H9 (cell line): ENCODE data around the gene PMAIP1. TPM values are rescaled to one million over a fixed set of nuclear protein-coding genes. Genes with fewer than 3 reads are reported as not detected.

Experiments used
- DNase-seq: peaks from one replicate; pipeline ENCODE4 v3.0.0-alpha.2; 2017
- H2AFZ ChIP-seq: one replicate; pipeline ENCODE4 v1.6.1; 2013; ENCODE audit warnings: mild to moderate bottlenecking, low read length, control low read depth, moderate library complexity
- H2AK5ac ChIP-seq: 2 replicates; pipeline ENCODE4 v1.6.1; 2013; ENCODE audit warnings: low read length, control low read depth, mixed read lengths; ENCODE audit not compliant: insufficient read length
- H2BK120ac ChIP-seq: one replicate; pipeline ENCODE4 v1.6.1; 2013; ENCODE audit warnings: low read depth, mild to moderate bottlenecking, low read length, control low read depth, inconsistent platforms; ENCODE audit not compliant: poor library complexity, severe bottlenecking
- H2BK12ac ChIP-seq: 2 replicates; pipeline ENCODE4 v1.6.1; 2013; ENCODE audit warnings: low read length, control low read depth, mixed read lengths, low read depth; ENCODE audit not compliant: insufficient read length
- H2BK15ac ChIP-seq: 2 replicates; pipeline ENCODE4 v1.6.1; 2013; ENCODE audit warnings: low read depth, low read length, control low read depth
- H2BK20ac ChIP-seq: one replicate; pipeline ENCODE4 v1.6.1; 2013; ENCODE audit warnings: low read depth, mild to moderate bottlenecking, low read length, control low read depth, inconsistent platforms; ENCODE audit not compliant: poor library complexity, severe bottlenecking
- H2BK5ac ChIP-seq: 2 replicates; pipeline ENCODE4 v1.6.1; 2013; ENCODE audit warnings: low read length, control low read depth, mixed read lengths; ENCODE audit not compliant: insufficient read length
- H3K14ac ChIP-seq: 2 replicates; pipeline ENCODE4 v1.6.1; 2013; ENCODE audit warnings: low read length, control low read depth; ENCODE audit not compliant: insufficient read depth
- H3K18ac ChIP-seq: 2 replicates; pipeline ENCODE4 v1.6.1; 2013; ENCODE audit warnings: low read depth, mild to moderate bottlenecking, mixed read lengths, low read length, control low read depth; ENCODE audit not compliant: insufficient read length
- H3K23ac ChIP-seq: 2 replicates; pipeline ENCODE4 v1.6.1; 2013; ENCODE audit warnings: low read length, control low read depth, mixed read lengths, low read depth; ENCODE audit not compliant: insufficient read length
- H3K23me2 ChIP-seq: 2 replicates; pipeline ENCODE4 v1.6.1; 2013; ENCODE audit warnings: low read depth, mild to moderate bottlenecking, mixed read lengths, low read length, control low read depth; ENCODE audit not compliant: insufficient read length, poor library complexity, severe bottlenecking
- H3K27ac ChIP-seq: 2 replicates; pipeline ENCODE4 v1.5.1; 2013; ENCODE audit warnings: low read length, control low read depth, mixed read lengths, low read depth; ENCODE audit not compliant: insufficient read length
- H3K27me3 ChIP-seq: 2 replicates; pipeline ENCODE4 v1.6.1; 2013; ENCODE audit warnings: low read length, control low read depth, inconsistent platforms; ENCODE audit not compliant: insufficient read depth
- H3K4ac ChIP-seq: 2 replicates; pipeline ENCODE4 v1.6.1; 2013; ENCODE audit warnings: low read depth, mild to moderate bottlenecking, control low read depth, inconsistent platforms, low read length, moderate library complexity
- H3K4me1 ChIP-seq: 2 replicates; pipeline ENCODE4 v1.6.1; 2013; ENCODE audit warnings: low read length, control low read depth, inconsistent platforms; ENCODE audit not compliant: insufficient read depth
- H3K4me2 ChIP-seq: 2 replicates; pipeline ENCODE4 v1.6.1; 2013; ENCODE audit warnings: low read length, control low read depth, mixed read lengths; ENCODE audit not compliant: insufficient read length, insufficient read depth
- H3K56ac ChIP-seq: 2 replicates; pipeline ENCODE4 v1.6.1; 2013; ENCODE audit warnings: low read depth, mild to moderate bottlenecking, mixed read lengths, low read length, control low read depth; ENCODE audit not compliant: insufficient read length
- H3K79me1 ChIP-seq: 2 replicates; pipeline ENCODE4 v1.6.1; 2013; ENCODE audit warnings: low read depth, mild to moderate bottlenecking, moderate library complexity, low read length, control low read depth, inconsistent platforms; ENCODE audit not compliant: insufficient read depth, poor library complexity, severe bottlenecking
- H3K79me2 ChIP-seq: 2 replicates; pipeline ENCODE4 v1.6.1; 2013; ENCODE audit warnings: low read length, control low read depth, inconsistent platforms; ENCODE audit not compliant: insufficient read depth
- H3K9ac ChIP-seq: 2 replicates; pipeline ENCODE4 v1.6.1; 2013; ENCODE audit warnings: low read length, control low read depth, mixed read lengths; ENCODE audit not compliant: insufficient read length; ENCODE audit errors: extremely low read depth
- H3K9me3 ChIP-seq: one replicate; pipeline ENCODE4 v1.6.1; 2013; ENCODE audit warnings: low read depth, low read length, inconsistent platforms; ENCODE audit not compliant: control insufficient read depth
- H3T11ph ChIP-seq: one replicate; pipeline ENCODE4 v1.6.1; 2013; ENCODE audit warnings: mild to moderate bottlenecking, low read length, control low read depth, inconsistent platforms
- H4K20me1 ChIP-seq: one replicate; pipeline ENCODE4 v1.6.1; 2013; ENCODE audit not compliant: control insufficient read depth, insufficient read length, insufficient read depth
- H4K5ac ChIP-seq: 2 replicates; pipeline ENCODE4 v1.6.1; 2013; ENCODE audit warnings: low read depth, mild to moderate bottlenecking, mixed read lengths, low read length, control low read depth; ENCODE audit not compliant: insufficient read length
- H4K8ac ChIP-seq: replicated peaks from 2 replicates; pipeline ENCODE4 v1.6.1; 2013; ENCODE audit warnings: low read length, control low read depth, mixed read lengths, low read depth; ENCODE audit not compliant: insufficient read length
- H4K91ac ChIP-seq: 2 replicates; pipeline ENCODE4 v1.6.1; 2013; ENCODE audit warnings: low read depth, mild to moderate bottlenecking, moderate library complexity, mixed read lengths, low read length, control low read depth; ENCODE audit not compliant: insufficient read length
- H3K27ac Mint-ChIP-seq, 3 experiments: 2 replicates in 2 of 3; 3 replicates in 1 of 3; pipeline ENCODE4 v1.8.0; 2020 to 2021; ENCODE audit warnings: mixed read lengths in 3 of 3, mild to moderate bottlenecking in 1 of 3, moderate library complexity in 1 of 3
- H3K27me3 Mint-ChIP-seq: 2 replicates; pipeline ENCODE4 v1.8.0; 2021; ENCODE audit warnings: low read depth, mild to moderate bottlenecking, moderate library complexity, mixed read lengths
- H3K36me3 Mint-ChIP-seq, 3 experiments: 2 replicates in 2 of 3; 3 replicates in 1 of 3; pipeline ENCODE4 v1.8.0; 2020 to 2021; ENCODE audit warnings: low read depth in 3 of 3, mixed read lengths in 3 of 3; ENCODE audit not compliant: insufficient read depth in 1 of 3
- H3K4me1 Mint-ChIP-seq, 2 experiments: 2 replicates each; pipeline ENCODE4 v1.8.0; 2020; ENCODE audit warnings: mixed read lengths in 2 of 2
- H3K4me3 Mint-ChIP-seq, 2 experiments: 2 replicates in 1 of 2; 3 replicates in 1 of 2; pipeline ENCODE4 v1.8.0; 2020 to 2021; ENCODE audit warnings: mild to moderate bottlenecking in 2 of 2, mixed read lengths in 2 of 2, moderate library complexity in 1 of 2
- H3K9me3 Mint-ChIP-seq, 2 experiments: 2 replicates in 1 of 2; 3 replicates in 1 of 2; pipeline ENCODE4 v1.8.0; 2020; ENCODE audit warnings: mild to moderate bottlenecking in 2 of 2, mixed read lengths in 2 of 2, moderate library complexity in 1 of 2
- whole genome bisulfite sequencing: extraction: QIAGEN DNeasy Blood & Tissue Kit; methylation state at CpG from one replicate; pipeline ENCODE4 v1.1.7; 2013; ENCODE audit warnings: missing lambda C conversion rate, low lambda C conversion rate, mixed read lengths; ENCODE audit not compliant: insufficient read length; ENCODE audit errors: extremely low coverage; 5-methylcytosine and 5-hydroxymethylcytosine counted together
- total RNA-seq: library from RNA; stranded (reverse); gene quantifications from 2 replicates; pipeline ENCODE4 v1.2.1, GENCODE V29; 2021
- TF ChIP-seq, protein P1 (sequence below): fragments of 200-600 bp; sonication (generic); conservative IDR thresholded peaks from 3 replicates; pipeline ENCODE4 v1.8.0; 2021; ENCODE audit warnings: antibody characterized with exemption, mild to moderate bottlenecking

The PMAIP1 gene
- total RNA-seq, 1 experiment from 2014 or later = 152 TPM

DNA sequence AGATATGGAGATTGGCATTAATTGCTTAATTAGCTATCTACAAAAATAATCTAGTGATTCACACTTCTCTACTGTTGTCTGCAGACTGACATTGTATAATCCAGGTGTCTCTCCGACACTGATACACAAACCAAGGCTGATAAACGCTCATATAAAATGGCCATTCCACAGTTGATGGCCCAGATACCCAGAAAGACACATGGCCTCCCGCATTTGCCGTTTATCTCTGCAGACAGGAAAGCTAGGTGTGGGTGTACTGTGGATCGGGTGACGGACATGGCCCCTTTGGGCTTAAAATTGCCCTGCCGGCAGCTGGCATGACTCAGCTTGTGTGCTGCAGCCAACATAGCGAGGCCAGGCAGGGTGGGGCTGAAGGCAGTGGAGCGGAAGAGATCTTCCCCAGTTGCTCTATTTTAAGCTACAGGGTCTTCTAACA is 18.5 kb downstream of the PMAIP1 start:
- H3K27ac Mint-ChIP-seq = peak overlapping the region; percentile 53 to 74 (median 71); a peak in 4 of 7 replicates
- DNase-seq = peak; percentile 40

More for the DNA sequence above, 18.5 kb downstream of the PMAIP1 start:
- no peaks in the 10 kb centered on the region for H3K23me2 ChIP-seq
- Mint-ChIP-seq H3K9me3 (no peaks in the 10 kb centered on the region), H3K4me1 (peaks cover 15 to 17% of the 10 kb centered on the region in 2 experiments), H3K4me3 (no peak overlapping the region; a peak in 1 of 5 replicates), H3K36me3 (no peaks in the 10 kb centered on the region), H3K27me3 (no peaks in the 10 kb centered on the region; the same call in 1 of the 2 replicates)
- no peak overlapping the region for H3K4me2 ChIP-seq
- H4K5ac ChIP-seq = no peak overlapping the region
- no peak overlapping the region for H2BK12ac ChIP-seq
- H3K79me1 ChIP-seq = no peaks in the 10 kb centered on the region
- no CpG with 5 or more reads among the region's 9 CpGs for WGBS
- no peak overlapping the region for H4K91ac ChIP-seq
- peak overlapping the region; percentile 59 for H2AFZ ChIP-seq
- no peak overlapping the region for H3K9ac ChIP-seq
- no peak overlapping the region for H3K4ac ChIP-seq
- no peak overlapping the region for H2BK20ac ChIP-seq
- no peaks in the 10 kb centered on the region for H3K79me2 ChIP-seq
- H4K20me1 ChIP-seq = no peaks in the 10 kb centered on the region
- H3K27me3 ChIP-seq = no peaks in the 10 kb centered on the region
- peak overlapping the region; percentile 31; the same call in 1 of the 2 replicates for H3K14ac ChIP-seq
- H2BK5ac ChIP-seq = no peak overlapping the region
- H3T11ph ChIP-seq = no peak overlapping the region
- H4K8ac ChIP-seq = peak overlapping the region; percentile 21
- no peak overlapping the region for H2BK15ac ChIP-seq
- no peaks in the 10 kb centered on the region for H3K9me3 ChIP-seq
- H3K27ac ChIP-seq = no peak overlapping the region
- TF ChIP-seq, protein P1, sequence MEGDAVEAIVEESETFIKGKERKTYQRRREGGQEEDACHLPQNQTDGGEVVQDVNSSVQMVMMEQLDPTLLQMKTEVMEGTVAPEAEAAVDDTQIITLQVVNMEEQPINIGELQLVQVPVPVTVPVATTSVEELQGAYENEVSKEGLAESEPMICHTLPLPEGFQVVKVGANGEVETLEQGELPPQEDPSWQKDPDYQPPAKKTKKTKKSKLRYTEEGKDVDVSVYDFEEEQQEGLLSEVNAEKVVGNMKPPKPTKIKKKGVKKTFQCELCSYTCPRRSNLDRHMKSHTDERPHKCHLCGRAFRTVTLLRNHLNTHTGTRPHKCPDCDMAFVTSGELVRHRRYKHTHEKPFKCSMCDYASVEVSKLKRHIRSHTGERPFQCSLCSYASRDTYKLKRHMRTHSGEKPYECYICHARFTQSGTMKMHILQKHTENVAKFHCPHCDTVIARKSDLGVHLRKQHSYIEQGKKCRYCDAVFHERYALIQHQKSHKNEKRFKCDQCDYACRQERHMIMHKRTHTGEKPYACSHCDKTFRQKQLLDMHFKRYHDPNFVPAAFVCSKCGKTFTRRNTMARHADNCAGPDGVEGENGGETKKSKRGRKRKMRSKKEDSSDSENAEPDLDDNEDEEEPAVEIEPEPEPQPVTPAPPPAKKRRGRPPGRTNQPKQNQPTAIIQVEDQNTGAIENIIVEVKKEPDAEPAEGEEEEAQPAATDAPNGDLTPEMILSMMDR = no peak
- H3K23ac ChIP-seq = no peak overlapping the region
- no peak overlapping the region for H2AK5ac ChIP-seq
- H2BK120ac ChIP-seq = no peak overlapping the region
- H3K18ac ChIP-seq = peak overlapping the region; percentile 11
- H3K4me1 ChIP-seq = peaks cover 4% of the 10 kb centered on the region
- no peak overlapping the region for H3K56ac ChIP-seq
